GM21390 (cell line): Measurements from ENCODE around the gene CALM1.

Experiments used
- ATAC-seq: cut with Tn5 transposase; IDR thresholded peaks from one replicate; pipeline ENCODE4 v1.9.1; 2021; ENCODE audit not compliant: unreplicated experiment

The CALM1 gene

DNA sequence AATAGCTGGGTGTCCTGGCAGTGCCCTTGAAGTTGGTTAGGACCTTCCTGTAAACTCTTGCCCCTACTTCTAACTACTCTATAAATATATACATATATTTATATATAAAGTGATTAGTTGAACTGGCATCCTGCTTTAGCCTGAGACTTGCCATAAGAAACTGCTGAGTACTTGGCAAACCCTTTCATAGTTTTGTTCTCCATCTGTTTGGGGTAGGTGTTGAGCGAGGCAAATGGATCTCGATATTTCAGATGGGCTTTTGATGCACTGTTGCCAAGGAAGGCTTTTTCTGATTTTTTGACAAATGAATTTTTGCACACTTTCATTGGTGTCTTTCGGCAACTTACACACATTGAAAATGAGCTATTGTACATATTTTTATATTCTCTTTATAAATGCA is 10.4 kb downstream of the CALM1 start:
- ATAC-seq: no peak

GRCh38 chr14:90408713-90409112 is 11.9 kb downstream of the CALM1 start:
- no peak for ATAC-seq

DNA sequence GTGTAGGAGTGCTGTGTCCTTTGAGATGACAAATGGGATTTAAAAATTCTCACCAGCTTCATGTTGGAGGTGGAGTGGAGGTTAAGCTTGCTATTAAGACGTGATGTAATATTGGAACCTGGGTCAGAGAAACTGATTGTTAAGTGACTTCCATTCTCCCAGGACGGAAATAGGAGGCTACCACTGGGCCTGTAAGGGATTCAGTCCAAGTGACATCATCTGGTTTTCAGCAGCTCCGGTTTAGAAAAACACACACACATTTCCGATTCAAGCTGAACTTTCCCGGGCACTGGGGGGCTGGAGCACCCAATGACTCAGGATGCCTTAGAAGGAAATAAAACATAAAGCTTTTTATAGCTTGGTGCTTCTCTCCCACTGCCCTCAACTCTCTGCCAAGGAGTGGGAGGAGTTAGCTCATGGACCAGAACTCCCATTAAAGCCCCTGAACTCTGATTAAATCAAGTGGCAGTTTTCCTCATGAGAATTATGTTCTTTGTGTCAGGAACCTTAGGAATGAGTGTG is 12.4 kb downstream of the CALM1 start:
- no peak for ATAC-seq

DNA sequence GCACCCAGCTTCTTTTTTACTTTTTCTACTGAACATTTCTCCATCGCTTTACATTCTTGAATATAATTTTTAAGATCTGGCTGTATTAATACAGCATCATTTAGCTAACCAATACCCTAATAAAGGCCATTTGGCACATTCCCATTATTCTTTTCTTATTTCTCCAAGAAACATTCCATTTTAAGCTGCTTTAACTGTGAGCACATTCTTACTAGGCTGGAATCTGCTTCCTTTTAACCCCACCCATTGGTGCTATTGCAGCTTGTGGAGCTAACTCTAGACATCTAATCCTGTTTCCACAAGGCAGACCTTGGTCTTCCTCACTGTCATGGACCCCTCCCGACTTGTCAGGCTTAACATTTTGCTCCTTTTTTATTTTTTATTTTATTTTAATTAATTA is 15.2 kb downstream of the CALM1 start:
- no peak for ATAC-seq

DNA sequence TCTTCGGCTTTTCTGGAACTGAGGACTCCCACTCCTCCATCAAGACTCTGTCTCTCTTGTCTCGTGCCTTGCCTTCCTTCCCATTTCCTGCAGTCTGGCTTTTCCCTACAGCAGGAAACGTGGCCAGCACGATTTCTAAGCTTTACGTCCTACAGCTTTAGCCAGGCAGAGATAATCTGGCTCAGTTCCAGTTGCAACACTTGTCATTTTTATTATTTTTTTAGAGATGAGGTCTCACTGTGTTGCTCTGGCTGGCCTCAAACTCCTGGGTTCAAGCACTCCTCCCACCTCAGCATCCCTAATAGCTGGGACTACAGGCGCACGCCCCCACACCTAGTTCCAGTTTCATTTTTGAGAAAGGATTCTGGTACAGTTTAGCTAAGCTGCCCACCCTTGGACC is 19.9 kb downstream of the CALM1 start:
- ATAC-seq: no peak

- no peak for ATAC-seq
Measured at GRCh38 chr14:90418053-90418452, 21.2 kb downstream of the CALM1 start.

DNA sequence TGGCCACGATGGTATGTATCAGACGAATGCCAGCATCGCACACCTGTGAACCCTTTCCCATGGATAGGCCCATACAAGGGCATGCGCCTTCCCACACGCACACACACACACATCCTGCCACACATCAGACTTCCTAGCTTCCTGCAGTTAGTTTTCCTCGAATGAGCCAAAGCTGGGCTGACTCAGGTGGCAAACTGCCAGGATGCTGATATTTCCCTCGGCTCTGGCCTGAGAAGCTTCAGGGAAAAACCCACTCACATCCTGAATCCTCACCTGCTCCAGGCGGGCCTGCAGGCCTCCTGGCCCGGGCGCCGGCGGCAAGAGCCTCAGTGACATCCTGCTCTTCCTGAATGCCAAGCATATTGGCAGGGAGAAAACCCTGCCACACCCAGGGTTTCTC is 22.4 kb downstream of the CALM1 start:
- no peak for ATAC-seq

- ATAC-seq: no peak
Measured at GRCh38 chr14:90421001-90421631, 24.3 kb downstream of the CALM1 start.

GRCh38 chr14:90421632-90422020 is 24.8 kb downstream of the CALM1 start:
- ATAC-seq: no peak

DNA sequence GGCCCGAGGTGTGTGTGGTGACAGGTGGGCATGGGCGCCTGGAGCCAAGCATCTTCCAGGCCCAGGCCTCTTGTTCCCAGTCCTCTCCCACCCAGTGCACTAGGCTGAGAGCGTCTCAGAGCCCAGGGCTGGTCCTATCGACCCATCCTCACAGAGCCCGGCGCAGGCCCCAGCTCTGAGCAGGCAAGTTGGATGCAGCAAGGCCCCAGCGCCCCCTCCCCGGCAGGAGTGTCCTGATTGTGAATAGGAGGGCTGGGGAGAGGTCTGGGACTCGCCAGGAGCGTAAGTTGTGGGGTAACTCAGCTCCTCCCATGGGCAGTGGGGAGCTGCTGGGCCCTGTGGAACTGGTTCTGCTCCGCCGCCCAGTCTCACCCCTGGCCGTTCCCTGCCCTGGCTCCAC is 26.3 kb downstream of the CALM1 start:
- no peak for ATAC-seq

GRCh38 chr14:90424075-90424474 is 27.2 kb downstream of the CALM1 start:
- ATAC-seq: no peak

- no peak for ATAC-seq
Measured at GRCh38 chr14:90424686-90425372, 28.0 kb downstream of the CALM1 start.

- no peak for ATAC-seq
Measured at GRCh38 chr14:90425373-90425879, 28.6 kb downstream of the CALM1 start.

- ATAC-seq: no peak
Measured at GRCh38 chr14:90426031-90426540, 29.3 kb downstream of the CALM1 start.

DNA sequence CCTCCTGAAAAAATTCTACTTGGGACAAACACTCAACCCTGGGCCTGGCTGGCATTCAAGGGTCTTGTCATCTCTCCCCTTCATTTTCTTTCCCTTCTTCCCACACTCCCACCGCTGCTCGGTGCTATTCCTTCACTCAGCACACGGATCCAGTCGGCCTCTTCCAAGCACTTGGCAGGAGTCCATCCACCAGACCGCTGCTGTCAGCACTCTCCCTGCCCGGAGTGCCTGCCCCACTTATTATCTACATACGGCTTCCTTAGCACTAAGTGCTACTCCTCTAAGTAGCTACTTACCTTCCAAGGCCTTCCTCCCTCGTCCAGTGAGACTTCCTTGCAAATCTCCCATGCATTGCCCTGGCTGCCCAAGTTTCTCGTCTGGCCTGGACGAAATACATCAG is 29.8 kb downstream of the CALM1 start:
- no peak for ATAC-seq

DNA sequence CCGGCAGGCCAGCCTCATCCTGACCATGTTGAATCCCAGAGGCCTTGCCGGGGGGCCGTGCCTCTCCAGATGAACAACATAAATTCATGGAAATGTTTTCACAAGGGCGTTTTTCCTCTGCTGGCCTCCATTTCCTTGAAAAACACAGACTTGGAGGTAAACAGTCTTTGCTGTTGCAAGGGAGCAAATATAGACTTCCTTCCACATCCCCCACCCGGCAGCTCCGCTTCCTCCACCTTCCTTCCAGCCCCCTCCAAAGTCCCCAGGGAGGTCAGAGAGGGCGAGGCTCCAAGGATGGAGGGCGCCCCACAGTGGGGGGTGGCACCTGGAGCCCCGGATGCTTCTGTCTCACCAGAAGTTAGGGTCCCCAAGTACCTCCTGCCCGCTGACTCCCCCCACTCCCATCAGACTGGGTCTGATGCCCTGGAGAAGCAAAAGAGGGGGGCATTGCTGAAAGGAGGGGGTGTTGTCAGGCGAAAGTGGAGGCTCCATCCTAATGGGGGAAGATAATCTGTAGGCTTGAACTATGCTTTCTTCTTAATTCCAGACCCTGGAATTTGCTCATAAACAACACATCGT is 31.1 kb downstream of the CALM1 start:
- no peak for ATAC-seq

DNA sequence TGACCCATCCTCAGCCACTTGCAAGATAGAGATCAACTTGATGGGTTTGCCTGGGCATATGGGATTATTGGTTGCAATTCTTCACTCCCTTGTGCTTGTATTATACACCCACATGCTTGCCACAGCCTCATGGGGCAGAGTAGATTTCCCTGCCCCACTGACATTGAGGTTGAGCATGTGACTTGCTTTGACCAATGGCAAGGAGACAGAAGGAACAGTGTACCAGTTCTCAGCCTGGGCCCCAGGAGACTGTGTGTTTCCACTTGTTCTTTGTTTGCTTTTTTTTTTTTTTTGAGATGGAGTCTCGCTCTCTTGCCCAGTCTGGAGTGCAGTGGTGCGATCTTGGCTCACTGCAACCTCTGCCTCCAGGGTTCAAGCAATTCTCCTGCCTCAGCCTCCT is 31.8 kb downstream of the CALM1 start:
- no peak for ATAC-seq

GRCh38 chr14:90429236-90429635 is 32.4 kb downstream of the CALM1 start:
- ATAC-seq: no peak

DNA sequence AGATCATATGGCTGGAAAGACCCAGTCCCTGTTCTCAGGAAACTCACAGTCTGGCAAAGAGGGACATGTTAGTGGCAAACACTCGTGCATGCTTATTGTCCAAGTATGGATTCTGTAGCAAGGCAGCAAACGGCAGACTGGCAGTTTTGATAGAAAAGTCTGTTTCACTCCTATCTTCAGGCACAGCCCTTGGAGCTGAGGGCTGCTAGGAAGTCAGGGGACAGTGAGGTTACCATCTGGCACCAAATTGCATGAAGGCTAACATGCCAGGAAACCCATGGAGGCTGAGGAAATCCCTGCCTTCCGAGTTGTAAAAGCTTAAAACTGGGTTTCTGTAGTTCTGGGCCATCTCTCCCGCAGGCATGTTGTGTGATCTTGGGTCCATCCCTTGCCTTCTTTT is 32.9 kb downstream of the CALM1 start:
- no peak for ATAC-seq

- no peak for ATAC-seq
Measured at GRCh38 chr14:90434370-90435020, 37.7 kb downstream of the CALM1 start.

DNA sequence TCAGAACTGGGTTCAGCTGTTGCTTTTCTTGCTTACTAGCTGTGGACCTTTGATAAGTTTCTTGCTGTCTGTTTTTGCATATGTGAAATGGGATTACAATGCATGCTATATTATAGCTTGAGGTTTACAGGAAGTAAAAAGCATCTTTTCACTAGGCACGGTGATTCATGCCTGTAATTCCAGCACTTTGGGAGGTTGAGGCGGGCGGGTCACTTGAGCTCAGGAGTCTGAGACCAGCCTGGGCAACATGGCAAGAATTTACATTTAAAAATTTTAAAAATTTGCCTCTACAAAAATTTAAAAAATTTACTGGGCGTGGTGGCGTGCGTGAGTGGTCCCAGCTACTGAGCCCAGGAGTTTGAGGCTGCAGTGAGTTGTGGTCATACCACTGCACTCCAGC is 42.0 kb downstream of the CALM1 start:
- ATAC-seq: no peak
